Caco-2 (cell line): ENCODE data around the gene SLFN5. TPM values are rescaled to one million over a fixed set of nuclear protein-coding genes. Genes with fewer than 3 reads are reported as not detected.
"Not testable (repeated sequence)": the region's sequence is repeated elsewhere in the genome, so short reads cannot be mapped to it uniquely, and the experiment has no call there.

Experiments used
- Bru-seq: library from RNA; stranded (reverse); fragments of 400-500 nt; gene quantifications from one replicate; lab custom pipeline; 2021; lab: Mats Ljungman, UMichigan
- BruChase-seq, 2 experiments: library from RNA; stranded (reverse); fragments of 400-500 nt; gene quantifications; one replicate each; lab custom pipeline; 2021; lab: Mats Ljungman, UMichigan
- BruUV-seq: library from RNA; stranded (reverse); fragments of 400-500 nt; replicated peaks from 2 replicates; lab custom pipeline; 2021; lab: Mats Ljungman, UMichigan
- CTCF ChIA-PET: fragments of 300-600 bp; sonication (Branson Sonifier 250); formaldehyde crosslinking; loops from one replicate; lab custom pipeline; 2022; ENCODE audit warnings: antibody characterized with exemption; lab: Charles Lee
- POLR2A ChIA-PET: fragments of 300-600 bp; sonication (Branson Sonifier 250); formaldehyde crosslinking; loops from one replicate; lab custom pipeline; 2022; ENCODE audit warnings: antibody characterized with exemption; lab: Charles Lee
- DNase-seq, 2 experiments: peaks; one replicate each; pipeline versions ENCODE4 v3.0.0 to v3.0.0-alpha.2; 2020 to 2022
- H3K27me3 ChIP-seq: replicated peaks from 2 replicates; pipeline ENCODE4 v1.6.0; 2011; ENCODE audit warnings: low read length; ENCODE audit not compliant: control insufficient read depth, insufficient read depth
- H3K36me3 ChIP-seq: 2 replicates; pipeline ENCODE4 v1.5.1; 2011; ENCODE audit warnings: low read length; ENCODE audit not compliant: control insufficient read depth, insufficient read depth
- H3K4me1 ChIP-seq: fragments of 250-450 bp; sonication (Bioruptor Pico); 2 replicates; pipeline ENCODE4 v1.5.1; 2020; ENCODE audit warnings: mild to moderate bottlenecking
- H3K4me3 ChIP-seq: 2 replicates; pipeline ENCODE4 v1.5.1; 2011; ENCODE audit warnings: low read depth, mild to moderate bottlenecking, control low read depth, low read length
- H3K9me3 ChIP-seq: fragments of 250-450 bp; sonication (Bioruptor Pico); 2 replicates; pipeline ENCODE4 v1.5.1; 2020; ENCODE audit warnings: mild to moderate bottlenecking, moderate library complexity
- H3K27ac Mint-ChIP-seq: one replicate; pipeline ENCODE4 v1.8.0; 2022; ENCODE audit warnings: mixed read lengths; ENCODE audit not compliant: unreplicated experiment
- H3K27me3 Mint-ChIP-seq: one replicate; pipeline ENCODE4 v1.8.0; 2022; ENCODE audit warnings: mixed read lengths; ENCODE audit not compliant: insufficient read depth, unreplicated experiment
- H3K36me3 Mint-ChIP-seq: one replicate; pipeline ENCODE4 v1.8.0; 2022; ENCODE audit warnings: mild to moderate bottlenecking, mixed read lengths; ENCODE audit not compliant: insufficient read depth, unreplicated experiment
- H3K4me1 Mint-ChIP-seq: one replicate; pipeline ENCODE4 v1.8.0; 2022; ENCODE audit warnings: low read depth, mixed read lengths; ENCODE audit not compliant: unreplicated experiment
- H3K4me3 Mint-ChIP-seq: one replicate; pipeline ENCODE4 v1.8.0; 2022; ENCODE audit warnings: mild to moderate bottlenecking, moderate library complexity, mixed read lengths; ENCODE audit not compliant: unreplicated experiment
- H3K9me3 Mint-ChIP-seq: one replicate; pipeline ENCODE4 v1.8.0; 2022; ENCODE audit warnings: mixed read lengths; ENCODE audit not compliant: unreplicated experiment
- CTCF ChIP-seq, 2 experiments: fragments of 200-600 bp in 1 of 2; IDR thresholded peaks; 1 replicate in 1 of 2; 2 replicates in 1 of 2; pipeline versions ENCODE4 v1.5.1 to v1.8.0; 2011 to 2022; ENCODE audit warnings: antibody characterized with exemption in 1 of 2, control low read depth in 1 of 2, inconsistent platforms in 1 of 2, low read depth in 1 of 2, low read length in 1 of 2, mild to moderate bottlenecking in 1 of 2, moderate library complexity in 1 of 2; ENCODE audit not compliant: insufficient read depth in 1 of 2, severe bottlenecking in 1 of 2, unreplicated experiment in 1 of 2
- intact Hi-C: fragments of 100-400 bp; cut with micrococcal nuclease; formaldehyde crosslinking; loops from one replicate; pipeline ENCODE4 v1.10.0; 2022; ENCODE audit not compliant: unreplicated experiment
- long read RNA-seq: library from polyadenylated mRNA; stranded (forward); transcript quantifications from one replicate; pipeline ENCODE4 v2.0.0, GENCODE V29; 2022
- total RNA-seq: library from RNA; stranded (reverse); gene quantifications from 2 replicates; pipeline ENCODE4 v1.2.3, GENCODE V29; 2022

Gene SLFN5
- total RNA-seq (0.81 and 1.6 TPM in 2 replicates), Bru-seq, nascent RNA (percentile 40 among the genes with signal in this experiment), BruChase-seq, experiment 1, labeled RNA remaining after a 2-hour chase (percentile 42 among the genes with signal in this experiment), BruChase-seq, experiment 2, labeled RNA remaining after a 6-hour chase (percentile 33 among the genes with signal in this experiment)
- long read RNA-seq, full-length matches to known transcripts = 2 of 3 reads
- long read RNA-seq, partial matches to known transcripts = 0 of 3 reads
- long read RNA-seq, other reads (novel, unspliced or antisense) = 1 of 3 reads

GRCh38 chr17:35242805-35243560, at the start of gene SLFN5:
Gene SLFN5 (plus strand): TSS chr17:35243072. CDS start chr17:35258691, 15,619 bp downstream.
- no peaks in the 10 kb centered on the region for H3K36me3 ChIP-seq
- Mint-ChIP-seq H3K27me3 (peaks cover 8% of the 10 kb centered on the region), H3K4me3 (peak within 1 kb of the TSS; percentile 94), H3K36me3 (peaks cover 7% of the 10 kb centered on the region), H3K9me3 (no peaks in the 10 kb centered on the region), H3K27ac (peak within 1 kb of the TSS; percentile 72), H3K4me1 (peaks cover 13% of the 10 kb centered on the region)
- TSS peak; percentile 75 for BruUV-seq
- intact Hi-C loops = loop anchor here (5.0 kb wide), 1 partner anchor 294 kb away; the partner anchor contains the start of gene SLFN12L
- DNase-seq = peak; percentile 90 to 93
- TF ChIP-seq CTCF (IDR thresholded peaks at IDR 0.05; ENCODE audit: insufficient read depth in 1 of 2, low read depth in 1 of 2, low read length in 1 of 2, severe bottlenecking in 1 of 2, unreplicated experiment in 1 of 2) = no peak
- ChIA-PET CTCF (interaction anchor here (1.0 kb wide), 1 partner anchor 153 kb away, joined by 3 read pairs; no protein-coding TSS in a partner anchor), POLR2A (no interaction called here)
- H3K4me3 ChIP-seq = peak within 1 kb of the TSS; percentile 54
- H3K9me3 ChIP-seq = no peaks in the 10 kb centered on the region
- peaks cover 5% of the 10 kb centered on the region for H3K4me1 ChIP-seq
- no peaks in the 10 kb centered on the region for H3K27me3 ChIP-seq

GRCh38 chr17:35194001-35194400, 48.9 kb upstream of the SLFN5 start, which contains the start of gene SLC35G3:
Gene SLC35G3 (minus strand): TSS chr17:35194393. CDS start chr17:35194307, 86 bp downstream.
- peaks cover 18% of the 10 kb centered on the region for H3K9me3 Mint-ChIP-seq
- H3K4me1 ChIP-seq, H3K27me3 Mint-ChIP-seq, CTCF ChIA-PET, H3K4me3 ChIP-seq, H3K9me3 ChIP-seq, BruUV-seq, H3K4me3 Mint-ChIP-seq, POLR2A ChIA-PET, H3K4me1 Mint-ChIP-seq, H3K36me3 Mint-ChIP-seq, H3K27me3 ChIP-seq, H3K27ac Mint-ChIP-seq, intact Hi-C loops, DNase-seq, H3K36me3 ChIP-seq: not testable (repeated sequence)

- CTCF ChIA-PET, H3K36me3 Mint-ChIP-seq, H3K9me3 ChIP-seq, H3K36me3 ChIP-seq, H3K27me3 ChIP-seq, POLR2A ChIA-PET, BruUV-seq, DNase-seq, H3K4me3 Mint-ChIP-seq, H3K4me1 ChIP-seq, H3K4me3 ChIP-seq, intact Hi-C loops, H3K27ac Mint-ChIP-seq, H3K27me3 Mint-ChIP-seq, H3K4me1 Mint-ChIP-seq: not testable (repeated sequence)
- H3K9me3 Mint-ChIP-seq = peaks cover 23% of the 10 kb centered on the region
These were observed 47.8 kb upstream of the SLFN5 start for GRCh38 chr17:35195062-35195461.

GRCh38 chr17:35202582-35202981, 40.3 kb upstream of the SLFN5 start:
- DNase-seq, intact Hi-C loops, POLR2A ChIA-PET, H3K4me1 ChIP-seq, H3K4me3 Mint-ChIP-seq, H3K36me3 ChIP-seq, BruUV-seq, H3K27me3 ChIP-seq, CTCF ChIA-PET, H3K4me3 ChIP-seq, H3K27ac Mint-ChIP-seq, H3K4me1 Mint-ChIP-seq, H3K36me3 Mint-ChIP-seq: not testable (repeated sequence)
- H3K9me3 ChIP-seq = peaks cover 12% of the 10 kb centered on the region
- Mint-ChIP-seq H3K9me3 (peaks cover 30% of the 10 kb centered on the region), H3K27me3 (peaks cover 13% of the 10 kb centered on the region)
